H1 (cell line): ENCODE results near the gene CRYBA4. TPM values are rescaled to one million over a fixed set of nuclear protein-coding genes. Genes with fewer than 3 reads are reported as not detected.

Source experiments
- CTCF ChIA-PET: fragments of 300-600 bp; sonication (Branson Sonifier 250); formaldehyde crosslinking; loops from one replicate; lab custom pipeline; 2021; ENCODE audit not compliant: partially characterized antibody; lab: Charles Lee
- POLR2A ChIA-PET: fragments of 300-600 bp; sonication (Branson Sonifier 250); formaldehyde crosslinking; loops from one replicate; lab custom pipeline; 2021; ENCODE audit warnings: inconsistent platforms; ENCODE audit not compliant: partially characterized antibody; lab: Charles Lee
- DNase-seq, 2 experiments: peaks; one replicate each; pipeline versions ENCODE4 v3.0.0 to v3.0.0-alpha.2; 2010 to 2022; ENCODE audit warnings: low spot score in 2 of 2, low read depth in 1 of 2, mixed read lengths in 1 of 2
- FAIRE-seq: peaks from 2 replicates; lab custom pipeline; 2011; peaks lifted over from hg19 to GRCh38; lab: Jason Lieb, UNC
- H2AFZ ChIP-seq: 2 replicates; pipeline ENCODE4 v1.8.1; 2012; ENCODE audit warnings: low read length, inconsistent platforms
- H2AK5ac ChIP-seq: 2 replicates; pipeline ENCODE4 v1.6.1; 2013; ENCODE audit warnings: low read depth, low read length
- H2BK120ac ChIP-seq: replicated peaks from 2 replicates; pipeline ENCODE3; 2013; ENCODE audit warnings: low read depth, low read length, inconsistent platforms
- H2BK12ac ChIP-seq: 2 replicates; pipeline ENCODE4 v1.6.1; 2013; ENCODE audit warnings: low read depth, low read length
- H2BK15ac ChIP-seq: 2 replicates; pipeline ENCODE4 v1.6.1; 2013; ENCODE audit warnings: low read length
- H2BK20ac ChIP-seq: 2 replicates; pipeline ENCODE4 v1.6.1; 2013; ENCODE audit warnings: low read length
- H2BK5ac ChIP-seq: 2 replicates; pipeline ENCODE4 v1.6.1; 2013; ENCODE audit warnings: low read depth, low read length
- H3K14ac ChIP-seq: 2 replicates; pipeline ENCODE4 v1.6.1; 2013; ENCODE audit warnings: inconsistent platforms; ENCODE audit not compliant: insufficient read length
- H3K18ac ChIP-seq: 2 replicates; pipeline ENCODE4 v1.6.1; 2013; ENCODE audit warnings: low read length; ENCODE audit errors: extremely low read depth
- H3K23ac ChIP-seq: 2 replicates; pipeline ENCODE4 v1.6.1; 2013; ENCODE audit warnings: inconsistent platforms; ENCODE audit not compliant: insufficient read length
- H3K23me2 ChIP-seq: 2 replicates; pipeline ENCODE4 v1.6.1; 2013; ENCODE audit warnings: low read depth, low read length
- H3K27ac ChIP-seq: 2 replicates; pipeline ENCODE4 v1.6.1; 2011; ENCODE audit warnings: low read depth, low read length, inconsistent platforms
- H3K27me3 ChIP-seq, 4 experiments: replicated peaks in 1 of 4; 1 replicate in 1 of 4; 2 replicates in 3 of 4; pipeline versions ENCODE4 v1.6.1 to v1.8.1; 2011 to 2013; ENCODE audit warnings: low read length in 3 of 4, mild to moderate bottlenecking in 3 of 4, inconsistent platforms in 2 of 4, mixed read lengths in 2 of 4, moderate library complexity in 1 of 4; ENCODE audit not compliant: control insufficient read depth in 3 of 4, insufficient read depth in 3 of 4; ENCODE audit errors: extremely low read depth in 1 of 4
- H3K36me3 ChIP-seq, 4 experiments: 2 replicates each; pipeline versions ENCODE4 v1.6.1 to v1.8.1; 2011 to 2013; ENCODE audit warnings: mild to moderate bottlenecking in 4 of 4, low read length in 3 of 4, moderate library complexity in 2 of 4, control low read depth in 1 of 4, inconsistent platforms in 1 of 4; ENCODE audit not compliant: insufficient read depth in 4 of 4, control insufficient read depth in 2 of 4
- H3K4ac ChIP-seq: replicated peaks from 2 replicates; pipeline ENCODE3; 2013; ENCODE audit warnings: low read length, low read depth, mixed read lengths, inconsistent platforms; ENCODE audit not compliant: insufficient read length
- H3K4me1 ChIP-seq, 4 experiments: replicated peaks in 1 of 4; 1 replicate in 1 of 4; 2 replicates in 3 of 4; pipeline versions ENCODE4 v1.6.1 to v1.8.1; 2011 to 2013; ENCODE audit warnings: low read length in 3 of 4, inconsistent platforms in 2 of 4, mixed read lengths in 1 of 4; ENCODE audit not compliant: insufficient read depth in 4 of 4, control insufficient read depth in 3 of 4
- H3K4me2 ChIP-seq, 2 experiments: 2 replicates each; pipeline versions ENCODE4 v1.6.1 to v1.8.1; 2011 to 2013; ENCODE audit warnings: low read depth in 2 of 2, low read length in 2 of 2, control low read depth in 1 of 2, inconsistent platforms in 1 of 2, mild to moderate bottlenecking in 1 of 2; ENCODE audit not compliant: insufficient read depth in 1 of 2
- H3K4me3 ChIP-seq, 4 experiments: fragments of 200-600, 300-600 bp in 1 of 4; sonication (generic), shearing (Covaris generic), sonication (Bioruptor Twin) in 1 of 4; 2 replicates each; pipeline versions ENCODE4 v1.5.1 to v1.8.1; 2011 to 2016; ENCODE audit warnings: low read length in 4 of 4, low read depth in 3 of 4, control low read depth in 2 of 4, inconsistent platforms in 2 of 4, mild to moderate bottlenecking in 2 of 4, mixed read lengths in 1 of 4, moderate library complexity in 1 of 4; ENCODE audit not compliant: insufficient read depth in 2 of 4; ENCODE audit errors: extremely low read depth in 1 of 4
- H3K56ac ChIP-seq: replicated peaks from 2 replicates; pipeline ENCODE3; 2013; ENCODE audit warnings: low read depth, mild to moderate bottlenecking, mixed read lengths, low read length, inconsistent platforms; ENCODE audit not compliant: insufficient read length
- H3K79me1 ChIP-seq: 2 replicates; pipeline ENCODE4 v1.6.1; 2013; ENCODE audit warnings: low read depth, low read length, control low read depth
- H3K79me2 ChIP-seq, 2 experiments: 2 replicates each; pipeline versions ENCODE4 v1.6.1 to v1.8.1; 2012 to 2013; ENCODE audit warnings: low read length in 2 of 2, mild to moderate bottlenecking in 2 of 2, inconsistent platforms in 1 of 2; ENCODE audit not compliant: insufficient read depth in 2 of 2, control insufficient read depth in 1 of 2
- H3K9ac ChIP-seq, 4 experiments: replicated peaks in 1 of 4; 1 replicate in 1 of 4; 2 replicates in 3 of 4; pipeline versions ENCODE4 v1.6.1 to v1.8.1; 2011 to 2013; ENCODE audit warnings: low read depth in 3 of 4, low read length in 3 of 4, control low read depth in 2 of 4, mild to moderate bottlenecking in 2 of 4, moderate library complexity in 2 of 4, inconsistent platforms in 1 of 4; ENCODE audit errors: extremely low read depth in 1 of 4
- H3K9me3 ChIP-seq, 2 experiments: 2 replicates each; pipeline versions ENCODE4 v1.6.1 to v1.8.1; 2012 to 2013; ENCODE audit warnings: mild to moderate bottlenecking in 2 of 2, moderate library complexity in 2 of 2, control low read depth in 1 of 2, inconsistent platforms in 1 of 2, low read depth in 1 of 2, low read length in 1 of 2, mixed read lengths in 1 of 2; ENCODE audit not compliant: insufficient read depth in 2 of 2
- H4K20me1 ChIP-seq, 2 experiments: replicated peaks in 1 of 2; 2 replicates each; pipeline versions ENCODE3 to v1.8.1; 2011 to 2013; ENCODE audit warnings: inconsistent platforms in 2 of 2, low read length in 2 of 2, mild to moderate bottlenecking in 1 of 2; ENCODE audit not compliant: insufficient read depth in 2 of 2, control insufficient read depth in 1 of 2
- H4K5ac ChIP-seq: 2 replicates; pipeline ENCODE4 v1.6.1; 2013; ENCODE audit warnings: low read length, low read depth, mixed read lengths, inconsistent platforms; ENCODE audit not compliant: insufficient read length
- H4K8ac ChIP-seq: 2 replicates; pipeline ENCODE4 v1.8.0; 2013; ENCODE audit warnings: mild to moderate bottlenecking, moderate library complexity, low read length, inconsistent platforms; ENCODE audit not compliant: insufficient read depth; ENCODE audit errors: extremely low read depth
- H4K91ac ChIP-seq: replicated peaks from 2 replicates; pipeline ENCODE3; 2013; ENCODE audit warnings: low read length, mixed read lengths, inconsistent platforms; ENCODE audit not compliant: insufficient read length
- BACH1 ChIP-seq: IDR thresholded peaks from 2 replicates; pipeline ENCODE4 v1.6.1; 2012; ENCODE audit warnings: low read length, improper control_type of control experiment
- CBX8 ChIP-seq: fragments of 300-800, 300-1000 bp; sonication (generic); IDR thresholded peaks from 2 replicates; pipeline ENCODE4 v1.7.1; 2016; ENCODE audit warnings: low read depth, low read length, borderline replicate concordance
- CHD2 ChIP-seq: IDR thresholded peaks from 2 replicates; pipeline ENCODE4 v1.6.1; 2012; ENCODE audit warnings: low read length, improper control_type of control experiment
- JUN ChIP-seq: IDR thresholded peaks from 2 replicates; pipeline ENCODE4 v1.6.1; 2011; ENCODE audit warnings: low read depth, mild to moderate bottlenecking, improper control_type of control experiment, low read length
- SIRT6 ChIP-seq: IDR thresholded peaks from one replicate; pipeline ENCODE4 v1.7.1; 2012; ENCODE audit warnings: low read length, inconsistent platforms
- SUZ12 ChIP-seq: fragments of 200-600 bp; sonication (generic); IDR thresholded peaks from 2 replicates; pipeline ENCODE4 v1.6.1; 2012; ENCODE audit warnings: mild to moderate bottlenecking, inconsistent platforms, low read length, moderate library complexity, mixed read lengths
- TAF7 ChIP-seq: optimal IDR thresholded peaks from 2 replicates; pipeline ENCODE3; 2011; ENCODE audit warnings: low read depth, mild to moderate bottlenecking, inconsistent platforms, low read length, moderate library complexity, borderline replicate concordance
- TEAD4 ChIP-seq: IDR thresholded peaks from 2 replicates; pipeline ENCODE4 v1.6.1; 2012; ENCODE audit warnings: low read depth, low read length, inconsistent platforms, mixed read lengths
- ZNF274 ChIP-seq: IDR thresholded peaks from 2 replicates; pipeline ENCODE4 v1.7.0; 2012; ENCODE audit warnings: low read length, borderline replicate concordance; ENCODE audit errors: extremely low read depth
- WGBS, 2 experiments: shearing (Covaris generic) in 1 of 2; methylation state at CpG; one replicate each; pipeline versions ENCODE4 v1.1.6 to v1.1.7; 2013 to 2015; ENCODE audit warnings: low lambda C conversion rate in 2 of 2, mixed read lengths in 2 of 2, inconsistent platforms in 1 of 2, low coverage in 1 of 2, missing lambda C conversion rate in 1 of 2; ENCODE audit not compliant: insufficient replicate concordance in 2 of 2, insufficient coverage in 1 of 2, insufficient read length in 1 of 2; ENCODE audit errors: extremely low coverage in 1 of 2, missing lambda C conversion rate in 1 of 2; 5-methylcytosine and 5-hydroxymethylcytosine counted together
- polyA plus RNA-seq, 7 experiments: library from polyadenylated mRNA; depleted of rRNA in 3 of 7; stranded (reverse) in 5 of 7; unstranded in 2 of 7; fragments of >200 nt in 5 of 7; fragments of 200-250 nt in 2 of 7; gene quantifications; 1 replicate in 5 of 7; 2 replicates in 1 of 7; 4 replicates in 1 of 7; pipeline versions ENCODE4 v1.2.1 to v1.2.3, GENCODE V29; 2011 to 2013; ENCODE audit warnings: missing spikeins in 2 of 7, mixed read lengths in 2 of 7
- total RNA-seq: library from RNA; stranded (reverse); fragmentation: NEBNext Ultra II Directional; extraction: Animal tissue kit (Norgen Biotek cat#: 25700); gene quantifications from 2 replicates; pipeline ENCODE4 v1.2.1, GENCODE V29; 2021
- TF ChIP-seq, protein P1 (sequence below): IDR thresholded peaks from 2 replicates; pipeline ENCODE4 v1.6.1; 2012; ENCODE audit warnings: inconsistent platforms
- TF ChIP-seq, protein P2 (sequence below): IDR thresholded peaks from 2 replicates; pipeline ENCODE4 v1.6.1; 2011; ENCODE audit warnings: low read depth, mild to moderate bottlenecking, low read length; ENCODE audit not compliant: insufficient read depth

The CRYBA4 gene
- total and polyA plus RNA-seq, 2 of the 8 experiments (the other 6 are each of a cell fraction or from before 2014, with no cell fraction given) = 0.67 to 3.1 TPM

DNA sequence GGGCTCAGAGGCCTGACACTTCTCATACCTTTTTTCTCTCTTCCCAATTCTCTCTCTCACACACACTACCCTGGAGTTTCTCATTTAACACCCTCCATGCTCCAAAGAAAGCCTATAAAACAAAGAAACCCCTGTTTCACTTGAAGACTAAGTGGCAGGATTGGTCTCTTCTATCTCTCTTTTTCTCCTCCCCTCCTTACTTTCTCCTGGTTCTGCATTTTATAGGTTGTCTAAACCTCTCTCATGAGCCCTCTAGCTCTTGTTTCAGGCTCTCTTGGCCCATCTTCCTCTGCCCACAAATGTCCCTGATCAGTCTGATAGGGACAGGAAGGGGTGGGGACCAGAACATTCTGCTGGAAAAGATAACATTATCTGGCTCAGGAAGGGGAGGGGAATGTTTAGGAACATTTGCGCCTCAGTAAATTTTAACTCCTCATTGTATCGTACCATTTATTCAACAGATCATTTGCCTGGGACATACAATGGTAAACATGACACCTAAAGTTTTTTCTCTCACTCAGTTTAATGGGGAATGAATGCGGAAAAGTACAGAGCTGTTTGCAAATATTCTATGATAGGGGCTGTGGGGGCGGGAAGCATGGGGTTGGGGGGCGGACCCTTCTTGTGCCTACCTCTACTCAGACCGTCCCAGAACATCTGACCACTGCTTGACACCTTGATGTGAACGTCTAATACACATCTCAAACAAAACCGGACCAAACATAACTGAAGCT, 10.8 kb downstream of the CRYBA4 start:
- ChIA-PET POLR2A (interaction anchor here (0.7 to 1.5 kb wide), 7 partner anchors 10 to 72 kb away, joined by 3 to 4 read pairs (median 3); no protein-coding TSS in a partner anchor), CTCF (interaction anchor here (0.6 to 2.1 kb wide), 5 partner anchors 8 to 124 kb away, joined by 3 to 14 read pairs (median 3); partner anchors contain the start of gene CRYBB1)
- Histone ChIP-seq H3K9me3 (no peaks in the 10 kb centered on the region; a peak in 1 of 4 replicates), H4K20me1 (no peaks in the 10 kb centered on the region), H4K91ac (no peak overlapping the region), H2BK5ac (no peak overlapping the region), H3K4me3 (no peak overlapping the region), H2AK5ac (no peak overlapping the region), H2AFZ (0 out of 2 replicates have a peak overlapping the region, but pooled peaks have one; percentile 15), H3K27ac (no peak overlapping the region), H2BK12ac (no peak overlapping the region; the same call in 1 of the 2 replicates), H4K5ac (no peak overlapping the region), H3K23me2 (no peaks in the 10 kb centered on the region), H3K56ac (no peak overlapping the region), H2BK20ac (no peak overlapping the region), H3K4ac (no peak overlapping the region), H2BK15ac (no peak overlapping the region), H3K23ac (no peak overlapping the region), H3K36me3 (no peaks in the 10 kb centered on the region), H3K27me3 (no peaks in the 10 kb centered on the region), H3K4me2 (no peak overlapping the region), H3K14ac (no peak overlapping the region), H3K18ac (no peak overlapping the region), H3K79me1 (no peaks in the 10 kb centered on the region), H2BK120ac (no peak overlapping the region), H3K9ac (no peak overlapping the region), H3K79me2 (no peaks in the 10 kb centered on the region), H3K4me1 (no peaks in the 10 kb centered on the region; a peak in 1 of 7 replicates), H4K8ac (no peak overlapping the region)
- WGBS, 2 experiments = 90% methylated on average over 7 of the region's 8 CpGs; no CpG with 5 or more reads in 1 of the 2 experiments
- DNase-seq (no peak), FAIRE-seq (no peak)
- no peak for TF ChIP-seq TAF7
- no peak for TF ChIP-seq SIRT6
- no peak for TF ChIP-seq ZNF274
- TF ChIP-seq BACH1 = no peak
- TF ChIP-seq, protein P1, sequence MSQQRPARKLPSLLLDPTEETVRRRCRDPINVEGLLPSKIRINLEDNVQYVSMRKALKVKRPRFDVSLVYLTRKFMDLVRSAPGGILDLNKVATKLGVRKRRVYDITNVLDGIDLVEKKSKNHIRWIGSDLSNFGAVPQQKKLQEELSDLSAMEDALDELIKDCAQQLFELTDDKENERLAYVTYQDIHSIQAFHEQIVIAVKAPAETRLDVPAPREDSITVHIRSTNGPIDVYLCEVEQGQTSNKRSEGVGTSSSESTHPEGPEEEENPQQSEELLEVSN = no peak
- no peak for TF ChIP-seq SUZ12
- TF ChIP-seq, protein P2, sequence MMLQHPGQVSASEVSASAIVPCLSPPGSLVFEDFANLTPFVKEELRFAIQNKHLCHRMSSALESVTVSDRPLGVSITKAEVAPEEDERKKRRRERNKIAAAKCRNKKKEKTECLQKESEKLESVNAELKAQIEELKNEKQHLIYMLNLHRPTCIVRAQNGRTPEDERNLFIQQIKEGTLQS = no peak
- TF ChIP-seq JUN = no peak
- TF ChIP-seq CHD2 = no peak
- no peak for TF ChIP-seq CBX8
- no peak for TF ChIP-seq TEAD4
